ENCODE data around the gene PHC2. TPM values are rescaled to one million over a fixed set of nuclear protein-coding genes. Genes with fewer than 3 reads are reported as not detected.

The PHC2 gene
- total RNA-seq, 1 experiment from 2014 or later = 176 TPM

- Histone ChIP-seq H3K79me2 (ENCODE audit: insufficient read depth, low read length) (peaks cover 10% of the 10 kb centered on the region), H3K9ac (ENCODE audit: low read length) (no peak overlapping the region), H3K27me3 (ENCODE audit: insufficient read depth, low read length) (no peaks in the 10 kb centered on the region), H3K4me2 (ENCODE audit: low read length) (no peak overlapping the region), H3K9me2 (ENCODE audit: insufficient read depth) (no peaks in the 10 kb centered on the region), H3K4me1 (ENCODE audit: control insufficient read depth in 1 of 2, insufficient read depth in 2 of 2, low read length in 2 of 2) (peaks cover 3 to 16% of the 10 kb centered on the region in 2 experiments; a peak in 3 of 4 replicates), H3K4me3 (replicated peaks in 1 of 2; ENCODE audit: low read depth in 1 of 2, low read length in 2 of 2) (no peak overlapping the region), H3K36me3 (ENCODE audit: control insufficient read depth in 1 of 2, insufficient read depth in 2 of 2, low read length in 2 of 2) (peaks cover 26 to 33% of the 10 kb centered on the region in 2 experiments; a peak in 3 of 4 replicates), H3K9me3 (ENCODE audit: control insufficient read depth in 1 of 2, insufficient read depth in 1 of 2, low read depth in 1 of 2, low read length in 2 of 2) (no peaks in the 10 kb centered on the region), H4K20me1 (ENCODE audit: insufficient read depth) (no peaks in the 10 kb centered on the region), H3K27ac (ENCODE audit: low read depth, low read length) (no peak overlapping the region), H2AFZ (ENCODE audit: low read depth, low read length, poor library complexity, severe bottlenecking) (no peak overlapping the region)
- TF ChIP-seq SRF (IDR thresholded peaks at IDR 0.05; ENCODE audit: low read depth) (no peak), EGR1 (IDR thresholded peaks at IDR 0.05; ENCODE audit: low read depth) (no peak), ATF3 (IDR thresholded peaks at IDR 0.05) (no peak), REST (IDR thresholded peaks at IDR 0.05; ENCODE audit: low read depth) (no peak), EZH2 (IDR thresholded peaks at IDR 0.05) (no peak), ELF1 (IDR thresholded peaks at IDR 0.05; ENCODE audit: borderline replicate concordance, low read depth) (no peak), SIN3A (IDR thresholded peaks at IDR 0.05; ENCODE audit: low read depth) (no peak), EZH2phosphoT487 (IDR thresholded peaks at IDR 0.05; ENCODE audit: borderline replicate concordance) (no peak), JUND (IDR thresholded peaks at IDR 0.05) (no peak), YY1 (IDR thresholded peaks at IDR 0.05; ENCODE audit: extremely low read depth, insufficient replicate concordance, low read depth, low read length) (no peak), SP1 (IDR thresholded peaks at IDR 0.05; ENCODE audit: low read depth) (no peak), TCF7L2 (IDR thresholded peaks at IDR 0.05; ENCODE audit: borderline replicate concordance, extremely low read depth, insufficient read depth, insufficient read length) (no peak), CEBPB (IDR thresholded peaks at IDR 0.05; ENCODE audit: low read depth) (no peak), POLR2A (IDR thresholded peaks at IDR 0.05; ENCODE audit: borderline replicate concordance, extremely low read depth, insufficient read depth, insufficient read length) (no peak), ZFX (IDR thresholded peaks at IDR 0.05) (no peak), CTCF (IDR thresholded peaks at IDR 0.05 in 2 of 3, conservative IDR thresholded peaks at IDR 0.05 in 1 of 3; ENCODE audit: borderline replicate concordance in 1 of 3, insufficient read depth in 1 of 3, low read depth in 2 of 3, low read length in 2 of 3) (no peak), RAD21 (IDR thresholded peaks at IDR 0.05; ENCODE audit: low read depth) (no peak)
- no peak for ATAC-seq
- BruUV-seq (replicated peaks) = no TSS peak
- CTCF ChIA-PET = no interaction called here
- no peak for DNase-seq (ENCODE audit: low read depth, low spot score)
- RAD21 ChIA-PET (ENCODE audit: low non-redundant PET in 1 of 2, low total read pairs in 2 of 2, uncharacterized antibody in 2 of 2, unreplicated experiment in 2 of 2) = no interaction called here
- POLR2A ChIA-PET = no interaction called here
- intact Hi-C loops (cut with micrococcal nuclease) = loop anchor here (10.0 kb wide), 1 partner anchor 259 kb away; no protein-coding TSS in a partner anchor
These were observed 77.4 kb downstream of the PHC2 start for GRCh38 chr1:33353531-33353930.

All from HCT116 (cell line).